GM12864 (cell line): ENCODE results near the gene CDC14B.

Source experiments
- DNase-seq: peaks from one replicate; pipeline ENCODE4 v3.0.0-alpha.2; 2011; ENCODE audit warnings: low read depth
- H3K4me3 ChIP-seq: 2 replicates; pipeline ENCODE4 v1.5.1; 2011; ENCODE audit warnings: mild to moderate bottlenecking, low read depth, low read length, control low read depth
- TF ChIP-seq, protein P1 (sequence below): IDR thresholded peaks from 2 replicates; pipeline ENCODE4 v1.5.1; 2011; ENCODE audit warnings: low read depth, mild to moderate bottlenecking, moderate library complexity, low read length, control low read depth, inconsistent platforms; ENCODE audit errors: missing control alignments

CDC14B gene

DNA sequence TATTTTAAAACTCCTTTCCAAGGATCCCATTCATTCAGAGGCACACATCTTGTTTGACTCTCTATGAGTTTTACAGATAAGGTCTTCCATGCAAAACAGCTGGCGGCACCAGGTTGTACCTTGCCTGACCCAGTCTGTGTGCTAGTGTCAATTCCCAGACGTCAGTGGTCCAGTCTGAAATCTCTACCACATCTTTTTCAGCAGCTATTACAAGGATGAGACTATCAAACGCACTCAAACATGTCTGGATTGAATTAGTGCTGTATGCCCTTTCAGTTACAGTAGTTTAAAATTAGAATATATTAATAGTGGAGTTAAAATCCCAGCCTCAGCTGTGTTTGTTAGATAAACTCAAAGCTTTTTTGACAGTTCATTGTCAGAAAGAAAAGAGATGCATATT lies 11.7 kb downstream of the CDC14B start:
- no peak for DNase-seq
- no peak overlapping the region for H3K4me3 ChIP-seq
- TF ChIP-seq, protein P1, sequence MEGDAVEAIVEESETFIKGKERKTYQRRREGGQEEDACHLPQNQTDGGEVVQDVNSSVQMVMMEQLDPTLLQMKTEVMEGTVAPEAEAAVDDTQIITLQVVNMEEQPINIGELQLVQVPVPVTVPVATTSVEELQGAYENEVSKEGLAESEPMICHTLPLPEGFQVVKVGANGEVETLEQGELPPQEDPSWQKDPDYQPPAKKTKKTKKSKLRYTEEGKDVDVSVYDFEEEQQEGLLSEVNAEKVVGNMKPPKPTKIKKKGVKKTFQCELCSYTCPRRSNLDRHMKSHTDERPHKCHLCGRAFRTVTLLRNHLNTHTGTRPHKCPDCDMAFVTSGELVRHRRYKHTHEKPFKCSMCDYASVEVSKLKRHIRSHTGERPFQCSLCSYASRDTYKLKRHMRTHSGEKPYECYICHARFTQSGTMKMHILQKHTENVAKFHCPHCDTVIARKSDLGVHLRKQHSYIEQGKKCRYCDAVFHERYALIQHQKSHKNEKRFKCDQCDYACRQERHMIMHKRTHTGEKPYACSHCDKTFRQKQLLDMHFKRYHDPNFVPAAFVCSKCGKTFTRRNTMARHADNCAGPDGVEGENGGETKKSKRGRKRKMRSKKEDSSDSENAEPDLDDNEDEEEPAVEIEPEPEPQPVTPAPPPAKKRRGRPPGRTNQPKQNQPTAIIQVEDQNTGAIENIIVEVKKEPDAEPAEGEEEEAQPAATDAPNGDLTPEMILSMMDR: no peak

DNA sequence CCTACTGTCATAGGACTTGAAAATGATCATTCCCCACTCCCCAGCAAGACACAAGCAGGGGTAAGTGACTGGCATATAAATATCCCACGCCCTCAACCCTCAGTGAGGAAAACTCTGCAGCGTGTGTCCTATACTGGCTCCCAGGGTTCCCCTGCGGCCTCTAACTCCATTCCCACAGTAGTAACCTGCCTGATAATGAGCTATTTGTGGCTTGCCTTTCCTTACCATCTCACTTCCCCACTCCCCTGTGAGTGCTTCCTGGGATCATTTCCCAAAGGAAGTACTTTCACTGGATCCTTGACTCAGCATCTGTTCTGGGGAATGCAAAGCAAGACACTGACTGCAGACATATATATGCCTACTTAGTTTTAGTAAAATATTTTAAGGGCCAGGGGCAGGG lies 14.3 kb downstream of the CDC14B start:
- H3K4me3 ChIP-seq: no peak overlapping the region
- DNase-seq: no peak
- TF ChIP-seq, protein P1: no peak

DNA sequence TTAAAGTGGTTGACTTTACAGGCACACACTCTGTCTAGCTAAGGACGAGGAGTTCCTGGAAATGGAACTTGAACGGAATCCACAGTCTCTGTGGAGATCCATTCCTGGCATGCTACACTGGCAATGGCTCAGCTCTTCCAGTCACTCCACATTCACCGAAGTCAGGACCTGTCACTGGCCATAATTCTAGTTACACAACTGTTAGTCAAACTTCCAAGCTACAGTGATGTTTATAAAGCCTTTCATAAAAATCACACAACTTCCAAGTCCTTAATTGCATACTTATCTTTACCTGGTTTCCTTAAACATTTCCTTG lies 15.7 kb downstream of the CDC14B start:
- DNase-seq: no peak
- TF ChIP-seq, protein P1: no peak
- no peak overlapping the region for H3K4me3 ChIP-seq

DNA sequence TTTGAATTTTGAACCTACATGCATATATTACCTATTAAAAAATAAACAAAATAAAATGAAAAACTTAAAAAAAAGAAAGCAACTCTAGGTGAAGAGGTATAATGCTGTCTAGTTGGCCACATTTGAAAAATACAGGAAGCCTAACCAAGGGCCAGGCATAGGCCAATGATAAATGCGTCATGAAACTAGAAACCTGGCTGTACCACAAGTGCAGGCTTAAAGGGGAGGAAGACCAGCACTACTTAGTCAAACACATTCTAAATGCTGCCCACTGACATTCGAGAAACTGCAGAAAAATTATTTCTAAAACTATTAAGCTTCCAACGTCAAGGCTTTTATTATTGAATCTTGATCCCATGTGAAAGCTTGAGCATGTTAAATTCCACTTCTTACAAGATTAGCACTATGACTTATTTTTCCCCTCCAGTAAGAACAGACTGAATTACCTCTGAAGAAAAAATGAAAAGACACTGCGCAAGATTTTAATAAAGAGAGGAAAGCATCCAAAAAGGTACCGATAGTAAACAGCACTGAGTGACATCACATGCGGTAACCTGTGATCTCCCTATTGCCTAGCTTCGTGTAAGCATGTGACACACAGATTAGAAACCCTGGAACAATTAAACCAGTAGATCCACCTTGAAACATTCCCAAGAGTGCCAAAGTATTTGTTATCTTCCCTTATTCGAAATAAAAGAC lies 16.2 kb downstream of the CDC14B start:
- DNase-seq: no peak
- H3K4me3 ChIP-seq: no peak overlapping the region
- TF ChIP-seq, protein P1: no peak

DNA sequence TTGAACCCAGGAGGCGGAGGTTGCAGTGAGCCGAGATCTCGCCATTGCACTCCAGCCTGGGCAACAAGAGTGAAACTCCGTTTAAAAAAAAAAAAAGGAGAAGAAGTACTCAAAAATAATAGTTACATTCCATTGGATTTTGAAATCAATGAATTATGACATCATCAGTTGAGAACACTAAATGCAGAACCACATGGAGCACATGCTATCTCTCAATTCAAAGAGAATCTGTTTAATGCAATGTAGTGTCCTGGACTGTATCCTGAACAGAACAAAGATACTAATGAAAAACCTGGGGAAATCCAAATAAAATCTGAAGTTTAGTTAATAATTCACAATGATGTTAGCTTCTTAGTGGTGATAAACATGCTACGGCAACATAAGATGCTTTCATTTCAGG lies 20.3 kb downstream of the CDC14B start:
- DNase-seq: no peak
- TF ChIP-seq, protein P1: no peak
- no peak overlapping the region for H3K4me3 ChIP-seq

DNA sequence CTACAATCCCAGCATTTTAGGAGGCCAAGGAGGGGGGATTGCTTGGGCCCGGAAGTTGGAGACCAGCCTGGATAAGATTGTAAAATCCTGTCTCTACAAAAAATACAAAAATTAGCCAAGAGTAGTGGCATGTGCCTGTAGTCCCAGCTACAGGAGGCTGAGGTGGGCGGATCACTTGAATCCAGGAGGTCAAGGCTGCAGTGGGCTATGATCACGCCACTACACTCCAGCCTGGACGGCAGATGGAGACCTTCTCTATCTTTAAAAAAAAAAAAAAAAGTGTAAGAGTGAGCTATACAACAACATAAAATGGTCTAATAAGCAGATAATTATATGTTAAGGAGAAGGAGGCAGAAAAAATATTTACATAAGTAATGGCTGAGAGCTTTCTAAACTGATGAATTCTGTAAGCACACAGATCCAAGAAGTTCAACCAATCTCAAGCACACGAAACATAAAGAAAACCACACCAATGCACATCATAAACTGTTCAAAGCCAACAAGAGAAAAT lies 23.0 kb downstream of the CDC14B start:
- no peak overlapping the region for H3K4me3 ChIP-seq
- DNase-seq: no peak
- TF ChIP-seq, protein P1: no peak

DNA sequence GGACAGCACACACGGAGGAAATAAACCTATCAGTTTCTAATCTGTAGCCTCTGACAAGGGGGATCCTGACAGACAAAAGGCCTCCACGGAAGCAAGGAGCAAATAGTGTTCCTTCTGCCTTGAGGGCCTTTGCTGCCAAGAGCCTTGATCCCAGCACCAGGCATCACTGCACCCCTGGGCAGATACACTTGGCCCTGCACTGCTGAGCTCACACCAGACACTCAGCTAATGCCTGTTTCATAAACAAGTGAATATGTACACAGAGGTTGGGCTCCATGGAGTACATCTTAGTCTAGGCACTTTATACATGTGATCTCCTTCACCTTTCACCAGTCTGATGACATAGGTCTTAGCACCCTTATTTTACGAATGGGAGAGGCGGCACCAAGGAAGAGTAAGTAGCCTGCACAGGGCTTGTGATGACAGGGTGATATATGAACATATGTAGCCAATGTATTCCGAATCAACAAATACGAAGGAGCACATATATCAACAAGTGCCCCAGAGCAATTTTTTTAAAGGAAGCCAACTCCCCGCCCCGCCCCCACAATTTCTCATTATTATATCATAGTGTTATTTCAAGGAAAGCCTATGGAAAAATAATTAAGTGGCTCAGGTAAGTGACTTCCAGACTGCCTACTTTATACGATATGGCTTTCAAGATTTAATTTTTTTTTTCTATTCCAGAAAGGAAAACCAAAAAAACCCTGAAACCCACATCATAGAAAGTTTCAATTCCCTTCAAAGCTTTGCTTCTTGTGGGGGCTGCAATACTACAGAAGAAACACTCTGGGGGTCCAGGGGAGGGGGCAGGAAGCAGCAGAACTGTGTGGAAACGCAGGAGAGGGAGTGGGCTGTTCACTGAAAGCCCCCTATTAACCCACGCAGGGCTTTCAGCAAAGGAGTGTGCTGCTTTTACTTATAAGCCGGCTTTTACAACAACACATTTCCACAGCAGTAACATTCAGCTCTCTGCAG lies 32.0 kb downstream of the CDC14B start:
- no peak overlapping the region for H3K4me3 ChIP-seq
- DNase-seq: no peak
- TF ChIP-seq, protein P1: no peak
